HG03135 (cell line): ENCODE data around the gene ASPA.
"Not testable (repeated sequence)": the region's sequence is repeated elsewhere in the genome, so short reads cannot be mapped to it uniquely, and the experiment has no call there.

Source experiments
- ATAC-seq: cut with Tn5 transposase; IDR thresholded peaks from one replicate; pipeline ENCODE4 v1.9.1; 2021; ENCODE audit warnings: mild to moderate bottlenecking, moderate library complexity; ENCODE audit not compliant: unreplicated experiment

The ASPA gene

GRCh38 chr17:3507071-3507470 is 31.3 kb downstream of the ASPA start:
- no peak for ATAC-seq

DNA sequence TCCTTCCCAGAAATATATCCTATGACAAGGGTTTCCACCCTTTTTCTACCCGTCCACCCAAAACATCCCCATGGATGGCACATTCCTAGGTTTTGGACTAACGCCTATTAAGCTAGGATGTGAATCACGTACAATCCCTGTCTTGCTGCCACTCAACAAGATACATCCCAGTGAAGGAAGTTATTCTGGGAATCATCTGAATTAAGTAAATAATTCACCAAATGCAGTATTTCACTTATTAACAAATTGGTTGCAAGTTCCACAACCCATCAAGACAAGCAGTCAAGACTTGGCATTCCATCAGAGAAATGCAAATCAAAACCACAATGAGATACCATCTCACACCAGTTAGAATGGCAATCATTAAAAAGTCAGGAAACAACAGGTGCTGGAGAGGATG is 32.1 kb downstream of the ASPA start:
- no peak for ATAC-seq

DNA sequence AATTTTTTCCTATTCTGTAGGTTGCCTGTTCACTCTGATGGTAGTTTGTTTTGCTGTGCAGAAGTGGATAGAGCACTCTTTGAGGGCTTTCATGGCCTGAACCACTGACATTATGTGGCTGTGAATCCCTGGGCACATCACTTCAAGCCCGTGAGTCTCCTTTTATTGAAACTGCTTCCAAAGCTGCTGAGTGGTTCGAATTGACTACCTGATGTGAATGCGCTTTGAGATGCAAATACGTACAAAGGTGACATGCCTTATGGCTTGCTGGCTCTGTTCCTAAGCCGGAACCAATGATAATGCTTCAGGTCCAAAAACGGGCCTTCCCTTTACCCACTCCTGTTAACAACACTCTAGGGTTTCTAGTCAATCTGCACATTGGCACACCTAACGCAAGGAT is 34.3 kb downstream of the ASPA start:
- no peak for ATAC-seq

DNA sequence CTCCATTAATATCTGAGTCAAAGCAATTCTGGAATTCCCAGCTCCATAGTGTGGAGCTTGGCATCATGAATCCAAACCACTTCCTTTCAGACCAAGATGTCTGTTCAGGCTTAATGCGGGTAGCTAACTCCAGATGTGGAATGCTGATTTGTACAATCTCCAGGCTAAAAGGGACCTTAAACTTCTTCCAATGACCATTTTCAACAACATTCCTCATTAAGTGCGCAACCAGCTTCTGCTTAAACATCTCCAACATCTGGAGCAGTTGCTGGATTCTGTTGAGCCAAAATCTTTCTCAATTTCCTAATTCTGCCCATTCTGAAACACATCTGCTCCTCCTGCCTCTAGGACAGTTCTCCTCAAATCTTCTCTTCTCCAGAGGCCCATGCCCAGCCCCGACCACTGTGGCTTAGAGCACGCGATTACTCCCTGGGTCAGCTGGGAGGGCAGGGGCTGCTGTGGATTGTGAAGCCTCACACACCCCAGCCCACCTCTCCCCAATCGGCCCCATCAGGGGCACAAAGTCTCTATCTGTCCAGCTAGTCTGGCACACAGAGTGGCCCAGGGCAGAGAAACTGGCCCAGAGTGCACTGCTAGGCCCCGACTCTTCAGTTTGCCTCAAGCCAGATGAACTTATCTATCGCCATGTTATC is 36.2 kb downstream of the ASPA start:
- ATAC-seq = no peak

DNA sequence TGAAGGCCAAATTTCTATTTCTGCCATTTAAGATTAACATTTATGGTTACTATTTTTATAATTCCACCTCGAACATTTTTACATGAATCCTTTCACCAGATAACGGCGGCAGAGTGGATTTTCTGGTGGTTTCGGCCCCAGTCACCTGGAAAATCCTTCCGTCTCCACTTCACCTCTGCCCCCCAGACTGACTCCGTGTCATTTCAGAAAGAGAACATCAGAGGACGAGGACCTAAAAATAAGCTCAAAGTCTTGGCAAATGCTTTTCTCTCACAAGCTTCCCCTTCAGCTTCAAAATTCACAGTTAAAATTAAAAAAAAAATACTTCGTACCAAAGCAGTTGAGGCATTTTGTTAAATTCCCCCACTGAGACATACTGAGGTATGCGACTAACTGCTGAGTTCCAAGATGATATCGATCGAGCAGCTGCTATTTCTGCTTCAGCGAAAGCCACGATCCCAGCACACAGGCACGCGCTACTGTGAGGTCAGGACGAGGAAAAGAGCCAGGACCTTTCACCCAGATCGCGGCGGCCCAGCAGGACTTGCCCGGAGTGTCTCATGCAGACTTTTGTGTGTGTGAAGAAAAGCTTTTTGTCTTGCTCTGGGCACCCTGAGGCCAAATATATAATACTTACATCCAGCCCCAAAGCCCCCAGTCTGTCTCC is 36.8 kb downstream of the ASPA start:
- ATAC-seq = no peak

GRCh38 chr17:3513305-3514035 is 37.7 kb downstream of the ASPA start:
- ATAC-seq = no peak

- not testable (repeated sequence) for ATAC-seq
Measured at GRCh38 chr17:3514167-3514566, 38.4 kb downstream of the ASPA start.

- no peak for ATAC-seq
Measured at GRCh38 chr17:3514873-3515272, 39.1 kb downstream of the ASPA start.

GRCh38 chr17:3519472-3519871 is 43.7 kb downstream of the ASPA start:
- ATAC-seq = not testable (repeated sequence)

- no peak for ATAC-seq
Measured at GRCh38 chr17:3524024-3524423, 48.2 kb downstream of the ASPA start.

DNA sequence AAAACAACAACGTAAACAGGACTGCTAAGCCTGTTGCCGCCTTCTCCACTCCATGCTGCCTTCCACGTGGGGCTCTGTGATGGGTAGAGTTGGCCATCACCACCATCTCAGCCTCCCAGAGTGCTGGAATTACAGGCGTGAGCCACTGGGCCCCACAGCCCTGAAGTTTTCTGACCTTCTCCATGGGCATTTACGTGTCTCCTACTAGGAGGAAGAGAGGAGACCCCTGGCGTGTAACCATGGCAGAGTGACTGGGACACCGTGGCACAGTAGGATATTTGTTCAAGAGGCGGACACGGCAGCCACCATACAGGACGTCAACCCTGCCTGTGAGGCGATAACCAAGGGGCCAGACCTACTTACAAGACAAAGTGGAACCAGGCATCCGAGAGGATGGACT is 50.7 kb downstream of the ASPA start:
- no peak for ATAC-seq

- no peak for ATAC-seq
Measured at GRCh38 chr17:3526971-3527370, 51.2 kb downstream of the ASPA start.

DNA sequence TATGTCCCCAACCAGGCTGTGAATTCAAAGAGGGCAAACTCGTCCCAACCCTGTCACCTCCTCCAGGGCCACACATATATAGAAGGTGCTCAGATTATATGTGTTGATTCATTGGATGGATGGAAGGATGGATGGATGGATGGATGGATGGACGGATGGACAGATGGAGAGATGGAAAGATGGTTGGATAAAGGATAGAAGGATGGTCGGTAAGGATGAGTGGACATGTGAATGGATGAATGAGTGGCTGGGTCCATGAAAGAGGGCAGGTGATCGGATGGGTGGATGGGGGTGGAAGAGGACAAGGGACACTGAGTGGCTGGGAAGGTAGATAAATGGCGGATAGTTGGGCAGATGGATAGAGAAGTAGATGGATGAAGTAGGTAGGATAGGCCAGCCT is 51.7 kb downstream of the ASPA start:
- no peak for ATAC-seq

- no peak for ATAC-seq
Measured at GRCh38 chr17:3527896-3528295, 52.1 kb downstream of the ASPA start.

GRCh38 chr17:3528403-3528851 is 52.6 kb downstream of the ASPA start:
- ATAC-seq = no peak

- no peak for ATAC-seq
Measured at GRCh38 chr17:3528880-3529511, 53.2 kb downstream of the ASPA start.

DNA sequence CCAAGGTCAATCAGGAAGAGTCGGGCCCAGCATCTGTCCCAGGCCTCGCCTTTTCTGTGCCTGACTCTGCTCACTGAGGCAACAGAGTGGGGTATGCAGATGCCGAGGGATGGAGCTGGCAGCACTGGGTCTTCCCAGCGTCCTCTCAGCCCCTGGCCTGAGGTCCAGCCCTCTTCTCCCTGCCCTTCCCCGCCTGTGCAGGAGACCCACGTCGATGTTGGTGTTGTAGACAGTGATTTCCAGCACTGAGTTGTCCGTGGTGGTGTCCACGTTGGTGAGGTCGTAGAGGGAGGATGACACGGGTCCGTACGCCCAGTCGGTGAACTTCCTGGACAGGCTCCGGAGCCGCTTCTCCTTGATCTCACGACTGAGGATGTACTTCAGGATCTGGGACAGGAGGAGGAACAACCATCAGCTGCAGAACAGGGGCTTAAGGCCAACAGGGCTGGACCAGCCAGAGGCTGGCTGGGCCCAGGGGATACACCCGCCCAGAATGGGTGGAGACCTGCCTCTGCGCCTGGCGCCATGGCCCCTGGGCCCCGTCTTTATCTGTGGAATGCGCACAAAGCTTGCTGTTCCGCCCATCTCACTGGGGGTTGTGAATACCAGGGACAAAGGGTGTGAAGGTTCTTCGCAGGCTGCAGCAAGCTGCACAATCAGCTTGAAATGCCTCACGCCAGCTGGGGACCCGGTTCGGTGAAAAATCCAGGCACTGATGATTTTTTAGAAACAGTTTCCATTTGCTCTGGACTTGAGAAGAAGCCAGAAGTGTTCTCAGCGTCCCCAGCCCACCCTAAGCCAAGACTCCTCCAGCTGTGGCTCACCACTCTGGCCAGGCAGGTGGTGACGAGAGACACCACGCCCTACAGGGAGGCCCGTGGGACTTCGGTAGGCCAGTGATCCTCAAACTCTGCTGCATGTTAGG is 54.3 kb downstream of the ASPA start:
- ATAC-seq = no peak

- no peak for ATAC-seq
Measured at GRCh38 chr17:3531266-3532101, 55.7 kb downstream of the ASPA start.

DNA sequence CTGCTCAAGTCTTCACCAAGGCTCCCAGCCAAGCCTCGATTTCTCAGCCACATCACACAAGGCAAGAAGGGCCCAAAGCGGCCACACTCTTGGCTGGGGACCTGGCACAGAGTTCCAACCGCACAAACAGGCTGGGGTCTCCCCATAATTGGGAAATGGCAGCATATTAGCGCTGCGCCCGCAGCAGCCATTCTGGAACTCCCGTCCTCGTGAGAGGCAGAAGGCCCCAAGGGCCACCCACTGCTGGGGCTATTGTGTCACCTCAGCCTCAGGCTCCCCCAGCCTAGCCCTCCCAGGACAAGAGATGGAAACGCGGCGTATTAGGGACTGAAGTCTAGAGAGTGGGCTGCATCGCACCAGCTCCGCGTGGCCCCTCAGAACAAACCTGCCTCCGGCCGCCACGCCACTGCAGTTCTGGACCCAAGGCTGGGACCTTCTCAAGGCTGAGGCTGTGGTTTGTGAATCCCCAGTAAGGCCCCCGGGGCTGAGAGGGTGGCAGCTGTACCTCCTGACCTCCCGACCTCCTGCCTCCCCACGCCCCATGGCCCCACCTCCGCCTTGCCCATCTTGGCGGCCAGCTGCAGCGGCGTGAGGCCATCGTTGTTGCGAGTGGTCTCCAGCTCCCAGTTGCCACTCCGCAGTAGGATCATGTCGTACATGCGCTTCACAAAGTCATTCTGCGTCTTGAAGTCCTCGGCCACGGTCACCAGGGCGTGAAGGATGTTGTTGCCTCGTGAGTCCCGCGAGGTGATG is 56.5 kb downstream of the ASPA start:
- no peak for ATAC-seq
